Upper lobe of left lung (tissue), 6 donors: ENCODE results near the gene LILRB3. TPM values are rescaled to one million over a fixed set of nuclear protein-coding genes. Genes with fewer than 3 reads are reported as not detected.
"Not testable (repeated sequence)": the region's sequence is repeated elsewhere in the genome, so short reads cannot be mapped to it uniquely, and the experiment has no call there.

ENCODE experiments used
- ATAC-seq, 2 donors: fragments of 200-7000 bp; cut with Tn5 transposase; one replicate each; pipeline ENCODE4 v1.9.1; 2022; ENCODE audit warnings: mild to moderate bottlenecking in 2 of 2, moderate library complexity in 2 of 2; ENCODE audit not compliant: low FRiP score in 2 of 2
- DNase-seq, 2 donors: peaks; one replicate each; pipeline ENCODE4 v3.0.0-alpha.2; 2019 to 2020
- H3K27ac ChIP-seq, 4 donors: fragments of 200-600 bp; sonication (generic); one replicate each; pipeline ENCODE4 v1.5.1; 2016 to 2019
- H3K27me3 ChIP-seq, 4 donors: fragments of 200-600 bp; sonication (generic); one replicate each; pipeline ENCODE4 v1.5.1; 2017 to 2019
- H3K36me3 ChIP-seq, 4 donors: fragments of 200-600 bp; sonication (generic); one replicate each; pipeline ENCODE4 v1.5.1; 2016 to 2019
- H3K4me1 ChIP-seq, 4 donors: fragments of 200-600 bp; sonication (generic); one replicate each; pipeline ENCODE4 v1.5.1; 2018 to 2019
- H3K4me3 ChIP-seq, 4 donors: fragments of 200-600 bp; sonication (generic); one replicate each; pipeline ENCODE4 v1.5.1; 2017 to 2019; ENCODE audit warnings: mild to moderate bottlenecking in 2 of 4, moderate library complexity in 1 of 4
- H3K9me3 ChIP-seq, 4 donors: fragments of 200-600 bp; sonication (generic); one replicate each; pipeline ENCODE4 v1.5.1; 2018 to 2019
- CTCF ChIP-seq, 6 experiments: fragments of 450-650 bp in 4 of 6; fragments of 200-600 bp in 2 of 6; sonication (generic) in 2 of 6; IDR thresholded peaks; one replicate each; pipeline ENCODE4 v1.5.1; 2016 to 2019; ENCODE audit warnings: antibody characterized with exemption in 6 of 6
- EP300 ChIP-seq, 4 donors: sonication (generic); formaldehyde crosslinking; IDR thresholded peaks; one replicate each; pipeline ENCODE4 v1.5.1; 2017; ENCODE audit warnings: antibody characterized with exemption in 4 of 4, control low read depth in 2 of 4
- POLR2A ChIP-seq, 4 donors: fragments of 450-650 bp; IDR thresholded peaks; one replicate each; pipeline ENCODE4 v1.5.1; 2016 to 2017; ENCODE audit warnings: antibody characterized with exemption in 4 of 4, mild to moderate bottlenecking in 2 of 4
- POLR2AphosphoS5 ChIP-seq, 2 donors: sonication (generic); formaldehyde crosslinking; IDR thresholded peaks; one replicate each; pipeline ENCODE4 v1.5.1; 2017; ENCODE audit warnings: antibody characterized with exemption in 2 of 2
- WGBS, 2 donors: methylation state at CpG; one replicate each; pipeline ENCODE4 v1.1.5; 2017 to 2018; 5-methylcytosine and 5-hydroxymethylcytosine counted together
- total RNA-seq, 6 donors: library from RNA; depleted of rRNA in 4 of 6; stranded (reverse); fragments of >200 nt in 4 of 6; gene quantifications; one replicate each; pipeline versions ENCODE4 v1.1.0 to v1.2.1, GENCODE V29; 2016 to 2021
- donor health status: DM: no; HTN: no; CAD: no; lungs with moderate emphysema.
- donor health status: DM: no; HTN: yes; CAD: no; lungs with severe emphysema.

The LILRB3 gene
- total RNA-seq, 6 donors from 2014 or later, result 43.4 to 106 (median 70.7) TPM

GRCh38 chr19:54183431-54183830 is 39.4 kb downstream of the LILRB3 start:
- Histone ChIP-seq H3K27me3 (no peaks in the 10 kb centered on the region), H3K36me3 (peaks cover 0 to 45% (median 23%) of the 10 kb centered on the region in 4 donors), H3K9me3 (no peaks in the 10 kb centered on the region), H3K4me1 (peaks cover 5 to 8% (median 5%) of the 10 kb centered on the region in 4 donors), H3K27ac (no peak overlapping the region), H3K4me3 (no peak overlapping the region)
- WGBS, 2 donors, result 91 to 94% methylated on average over 6 to 11 of the region's 11 CpGs
- DNase-seq (no peak), ATAC-seq (no peak)
- no peak for TF ChIP-seq POLR2A (IDR thresholded peaks at IDR 0.05)
- no peak for TF ChIP-seq CTCF (IDR thresholded peaks at IDR 0.05)
- TF ChIP-seq EP300 (IDR thresholded peaks at IDR 0.05), result no peak
- TF ChIP-seq POLR2AphosphoS5 (IDR thresholded peaks at IDR 0.05), result no peak

- 89% methylated on average over 3 of the region's 3 CpGs for WGBS, 2 donors
- H3K36me3 ChIP-seq, result peaks cover 0 to 43% (median 24%) of the 10 kb centered on the region in 4 donors
- H3K4me1 ChIP-seq, DNase-seq, H3K27ac ChIP-seq, H3K27me3 ChIP-seq, H3K4me3 ChIP-seq, ATAC-seq, H3K9me3 ChIP-seq: not testable (repeated sequence)
These were observed 40.9 kb downstream of the LILRB3 start for GRCh38 chr19:54181894-54182293.

- ATAC-seq (no peak), DNase-seq (peak in 1 of 2 donors; percentile 81)
- no peak for TF ChIP-seq POLR2AphosphoS5 (IDR thresholded peaks at IDR 0.05)
- H3K27ac ChIP-seq, result no peak overlapping the region
- H3K4me1 ChIP-seq, result no peaks in the 10 kb centered on the region
- no peaks in the 10 kb centered on the region for H3K9me3 ChIP-seq
- no peak overlapping the region for H3K4me3 ChIP-seq
- no peaks in the 10 kb centered on the region for H3K27me3 ChIP-seq
- H3K36me3 ChIP-seq, result peaks cover 0 to 46% (median 23%) of the 10 kb centered on the region in 4 donors
- WGBS, 2 donors, result 97 to 98% methylated on average over 34 to 37 of the region's 37 CpGs
These were observed 42.1 kb downstream of the LILRB3 start for GRCh38 chr19:54180691-54181091.

- no peaks in the 10 kb centered on the region for H3K4me1 ChIP-seq
- no peak overlapping the region for H3K4me3 ChIP-seq
- ATAC-seq (peak; percentile 11 to 44), DNase-seq (no peak)
- TF ChIP-seq POLR2AphosphoS5 (IDR thresholded peaks at IDR 0.05) (no peak), CTCF (IDR thresholded peaks at IDR 0.05) (peak in 1 of 6 experiments; percentile 8)
- WGBS, 2 donors, result 76% methylated on average over 9 of the region's 10 CpGs; no CpG with 5 or more reads in 1 of the 2 donors
- peaks cover 0 to 46% (median 23%) of the 10 kb centered on the region in 4 donors for H3K36me3 ChIP-seq
- H3K9me3 ChIP-seq, result no peaks in the 10 kb centered on the region
- H3K27me3 ChIP-seq, result no peaks in the 10 kb centered on the region
- H3K27ac ChIP-seq, result no peak overlapping the region
These were observed 42.8 kb downstream of the LILRB3 start for GRCh38 chr19:54179921-54180461.

- no peaks in the 10 kb centered on the region for H3K27me3 ChIP-seq
- ATAC-seq (no peak), DNase-seq (no peak)
- H3K9me3 ChIP-seq, result no peaks in the 10 kb centered on the region
- 88 to 91% methylated on average over 7 to 10 of the region's 10 CpGs for WGBS, 2 donors
- H3K27ac ChIP-seq, result no peak overlapping the region
- H3K4me3 ChIP-seq, result no peak overlapping the region
- H3K36me3 ChIP-seq, result peaks cover 0 to 46% (median 23%) of the 10 kb centered on the region in 4 donors
- H3K4me1 ChIP-seq, result no peaks in the 10 kb centered on the region
- TF ChIP-seq EP300 (IDR thresholded peaks at IDR 0.05), result no peak
- TF ChIP-seq CTCF (IDR thresholded peaks at IDR 0.05), result no peak
These were observed 43.5 kb downstream of the LILRB3 start for GRCh38 chr19:54179262-54179852.
